ENCODE measurements around the gene TNFRSF4.
A peak's percentile ranks its signal among the peaks of the same experiment; 100 is the strongest.

Gene TNFRSF4

GRCh38 chr1:1232796-1233566 is 19.0 kb upstream of the TNFRSF4 start:
- no peak for DNase-seq (ENCODE audit: low read depth)

- DNase-seq (ENCODE audit: low read depth), result no peak
Observed at GRCh38 chr1:1232208-1232795, 18.3 kb upstream of the TNFRSF4 start, which contains the start of gene B3GALT6. Gene B3GALT6 (plus strand): TSS chr1:1232237. CDS start chr1:1232279, 42 bp downstream.

GRCh38 chr1:1231400-1232207 is 17.7 kb upstream of the TNFRSF4 start, which contains the start of gene SDF4:
Gene SDF4 (minus strand): TSS chr1:1232001. CDS start chr1:1228772, 3,229 bp downstream.
- peak; percentile 96 for DNase-seq (ENCODE audit: low read depth)

- no peak for DNase-seq (ENCODE audit: low read depth)
Observed at GRCh38 chr1:1230656-1231399, 16.9 kb upstream of the TNFRSF4 start.

GRCh38 chr1:1229770-1230169 is 15.8 kb upstream of the TNFRSF4 start:
- no peak for DNase-seq (ENCODE audit: low read depth)

- no peak for DNase-seq (ENCODE audit: low read depth)
Observed at GRCh38 chr1:1228596-1229321, 14.8 kb upstream of the TNFRSF4 start.

- no peak for DNase-seq (ENCODE audit: low read depth)
Observed at GRCh38 chr1:1228187-1228586, 14.2 kb upstream of the TNFRSF4 start.

- DNase-seq (ENCODE audit: low read depth), result no peak
Observed at GRCh38 chr1:1227386-1227785, 13.4 kb upstream of the TNFRSF4 start.

- DNase-seq (ENCODE audit: low read depth), result no peak
Observed at GRCh38 chr1:1226566-1227362, 12.8 kb upstream of the TNFRSF4 start.

GRCh38 chr1:1225913-1226312 is 12.0 kb upstream of the TNFRSF4 start:
- DNase-seq (ENCODE audit: low read depth), result no peak

- no peak for DNase-seq (ENCODE audit: low read depth)
Observed at GRCh38 chr1:1225238-1225845, 11.4 kb upstream of the TNFRSF4 start.

- DNase-seq (ENCODE audit: low read depth), result no peak
Observed at GRCh38 chr1:1223891-1224290, 9.9 kb upstream of the TNFRSF4 start.

- no peak for DNase-seq (ENCODE audit: low read depth)
Observed at GRCh38 chr1:1223321-1223720, 9.4 kb upstream of the TNFRSF4 start.

- DNase-seq (ENCODE audit: low read depth), result no peak
Observed at GRCh38 chr1:1222575-1223225, 8.7 kb upstream of the TNFRSF4 start.

GRCh38 chr1:1221887-1222574 is 8.1 kb upstream of the TNFRSF4 start:
- DNase-seq (ENCODE audit: low read depth), result no peak

- DNase-seq (ENCODE audit: low read depth), result no peak
Observed at GRCh38 chr1:1220197-1220596, 6.2 kb upstream of the TNFRSF4 start.

- DNase-seq (ENCODE audit: low read depth), result no peak
Observed at GRCh38 chr1:1219341-1219740, 5.4 kb upstream of the TNFRSF4 start.

GRCh38 chr1:1218524-1219200 is 4.7 kb upstream of the TNFRSF4 start:
- no peak for DNase-seq (ENCODE audit: low read depth)

Measured in activated T-helper 1 cell treated with Interleukin-2 at 50 U/mL for 16 hours (primary cell).